ENCODE data around the gene STRADA. TPM values are rescaled to one million over a fixed set of nuclear protein-coding genes. Genes with fewer than 3 reads are reported as not detected.
A peak's percentile ranks its signal among the peaks of the same experiment; 100 is the strongest.

Gene STRADA
- total and polyA plus RNA-seq, 2 experiments from 2014 or later: 18.0 to 28.8 TPM

GRCh38 chr17:63780507-63780906, 38.9 kb upstream of the STRADA start:
- Mint-ChIP-seq H3K27ac (no peak overlapping the region; the same call in 1 of the 2 replicates), H3K4me1 (peaks cover 14% of the 10 kb centered on the region), H3K36me3 (ENCODE audit: low read depth) (peaks cover 52% of the 10 kb centered on the region), H3K9me3 (no peaks in the 10 kb centered on the region; the same call in 2 of the 3 replicates), H3K4me3 (no peak overlapping the region), H3K27me3 (ENCODE audit: insufficient read depth, low read depth, poor library complexity) (no peaks in the 10 kb centered on the region)
- Histone ChIP-seq H3K27me3 (ENCODE audit: insufficient read depth) (no peaks in the 10 kb centered on the region), H4K20me1 (replicated peaks; ENCODE audit: insufficient read depth) (peaks cover 92% of the 10 kb centered on the region), H3K27ac (ENCODE audit: low read depth) (peak overlapping the region; percentile 47; the same call in 1 of the 2 replicates), H3K9me2 (ENCODE audit: insufficient read depth) (no peaks in the 10 kb centered on the region), H3K4me3 (no peak overlapping the region), H3K79me2 (replicated peaks; ENCODE audit: insufficient read depth) (peaks cover 100% of the 10 kb centered on the region), H2AFZ (no peak overlapping the region), H3K4me2 (no peak overlapping the region), H3K36me3 (ENCODE audit: insufficient read depth) (peaks cover 20% of the 10 kb centered on the region), H3K4me1 (ENCODE audit: insufficient read depth) (peaks cover 9% of the 10 kb centered on the region), H3F3A (replicated peaks; ENCODE audit: low read depth) (no peaks in the 10 kb centered on the region)
- no peak for ATAC-seq
- DNase-seq (ENCODE audit: low spot score): no peak
- TF ChIP-seq ZNF462 (CRISPR knock-in tag; IDR thresholded peaks at IDR 0.05): no peak
- TF ChIP-seq ZNF331 (CRISPR knock-in tag; IDR thresholded peaks at IDR 0.05; ENCODE audit: low read depth): no peak
- no peak for TF ChIP-seq REST (IDR thresholded peaks at IDR 0.05; ENCODE audit: unreplicated experiment)
- no peak for TF ChIP-seq POLR2AphosphoS5 (IDR thresholded peaks at IDR 0.05; ENCODE audit: low read depth)
- no peak for TF ChIP-seq NANOG (IDR thresholded peaks at IDR 0.05; ENCODE audit: borderline replicate concordance)
- no peak for TF ChIP-seq JUNB (IDR thresholded peaks at IDR 0.05; ENCODE audit: unreplicated experiment)
- TF ChIP-seq STAT1 (IDR thresholded peaks at IDR 0.05; ENCODE audit: unreplicated experiment): no peak
- TF ChIP-seq ZNF114 (CRISPR knock-in tag; IDR thresholded peaks at IDR 0.05): no peak
- TF ChIP-seq CTCF (conservative IDR thresholded peaks at IDR 0.05; ENCODE audit: low read depth in 2 of 2): no peak
- no peak for TF ChIP-seq EZH2 (IDR thresholded peaks at IDR 0.05; ENCODE audit: low read depth, unreplicated experiment)
- no peak for TF ChIP-seq CREB1 (CRISPR knock-in tag; IDR thresholded peaks at IDR 0.05; ENCODE audit: low read depth)
- TF ChIP-seq ETS1 (IDR thresholded peaks at IDR 0.05): no peak
- no peak for TF ChIP-seq EZH2phosphoT487 (IDR thresholded peaks at IDR 0.05; ENCODE audit: unreplicated experiment)
